ENCODE measurements around the gene NLRC3.

GRCh38 chr16:3618769-3619141 lies 41.6 kb upstream of the NLRC3 start:
- TF ChIP-seq CTBP1 (IDR thresholded peaks at IDR 0.05; ENCODE audit: borderline replicate concordance) (no peak), SP1 (IDR thresholded peaks at IDR 0.05) (no peak)

Measured in HEK293T (cell line).